ENCODE data around the gene GTPBP6. TPM values are rescaled to one million over a fixed set of nuclear protein-coding genes. Genes with fewer than 3 reads are reported as not detected.
"Not testable (repeated sequence)": the region's sequence is repeated elsewhere in the genome, so short reads cannot be mapped to it uniquely, and the experiment has no call there.

Gene GTPBP6
- total RNA-seq, 1 donor from 2014 or later, result 75.6 TPM

DNA sequence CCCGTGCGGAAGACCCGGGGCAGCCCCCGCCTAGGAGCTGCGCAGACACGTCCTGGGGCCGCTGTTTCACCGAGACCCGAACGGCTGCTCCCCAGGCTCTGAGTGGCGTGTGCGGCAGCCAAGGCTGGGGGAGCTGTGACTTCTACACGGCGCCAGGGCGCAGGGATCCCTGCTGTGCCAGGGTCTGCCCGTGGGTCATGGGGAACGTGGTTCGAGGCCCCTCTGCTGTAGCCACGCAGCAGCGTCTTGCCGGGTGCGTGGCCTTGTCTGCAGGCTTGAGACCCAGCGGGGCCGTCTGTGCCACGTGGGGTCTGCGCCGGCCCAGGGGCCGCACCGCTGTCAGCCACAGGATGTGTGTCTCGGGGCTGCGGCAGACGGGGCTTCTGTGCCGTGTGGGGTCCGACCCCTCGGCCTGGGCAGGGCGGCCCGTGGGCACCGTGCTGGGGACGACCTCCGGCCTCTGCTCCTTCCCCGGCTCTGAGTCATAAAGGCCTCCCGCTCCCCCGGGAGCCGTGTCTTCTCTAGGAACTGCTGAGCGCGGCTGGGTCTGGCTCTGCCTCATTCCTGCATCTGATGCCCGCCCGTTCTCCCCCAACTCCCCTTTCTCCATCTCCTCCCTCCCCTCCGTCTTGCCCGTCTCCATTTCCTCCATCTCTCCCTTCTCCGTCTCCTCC, 12.7 kb upstream of the GTPBP6 start:
- TF ChIP-seq, protein P1, sequence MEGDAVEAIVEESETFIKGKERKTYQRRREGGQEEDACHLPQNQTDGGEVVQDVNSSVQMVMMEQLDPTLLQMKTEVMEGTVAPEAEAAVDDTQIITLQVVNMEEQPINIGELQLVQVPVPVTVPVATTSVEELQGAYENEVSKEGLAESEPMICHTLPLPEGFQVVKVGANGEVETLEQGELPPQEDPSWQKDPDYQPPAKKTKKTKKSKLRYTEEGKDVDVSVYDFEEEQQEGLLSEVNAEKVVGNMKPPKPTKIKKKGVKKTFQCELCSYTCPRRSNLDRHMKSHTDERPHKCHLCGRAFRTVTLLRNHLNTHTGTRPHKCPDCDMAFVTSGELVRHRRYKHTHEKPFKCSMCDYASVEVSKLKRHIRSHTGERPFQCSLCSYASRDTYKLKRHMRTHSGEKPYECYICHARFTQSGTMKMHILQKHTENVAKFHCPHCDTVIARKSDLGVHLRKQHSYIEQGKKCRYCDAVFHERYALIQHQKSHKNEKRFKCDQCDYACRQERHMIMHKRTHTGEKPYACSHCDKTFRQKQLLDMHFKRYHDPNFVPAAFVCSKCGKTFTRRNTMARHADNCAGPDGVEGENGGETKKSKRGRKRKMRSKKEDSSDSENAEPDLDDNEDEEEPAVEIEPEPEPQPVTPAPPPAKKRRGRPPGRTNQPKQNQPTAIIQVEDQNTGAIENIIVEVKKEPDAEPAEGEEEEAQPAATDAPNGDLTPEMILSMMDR (IDR thresholded peaks at IDR 0.05), result no peak
- no peak for DNase-seq
- Mint-ChIP-seq H3K4me1 (peaks cover 4% of the 10 kb centered on the region), H3K36me3 (ENCODE audit: low read depth) (peaks cover 5% of the 10 kb centered on the region), H3K4me3 (no peak overlapping the region), H3K27ac (no peak overlapping the region), H3K9me3 (no peaks in the 10 kb centered on the region), H3K27me3 (no peaks in the 10 kb centered on the region)
- ATAC-seq (ENCODE audit: low read depth), result peak; percentile 49
- POLR2A ChIA-PET, result no interaction called here
- intact Hi-C loops (cut with micrococcal nuclease), result no loop called here
- CTCF ChIA-PET, result no interaction called here

DNA sequence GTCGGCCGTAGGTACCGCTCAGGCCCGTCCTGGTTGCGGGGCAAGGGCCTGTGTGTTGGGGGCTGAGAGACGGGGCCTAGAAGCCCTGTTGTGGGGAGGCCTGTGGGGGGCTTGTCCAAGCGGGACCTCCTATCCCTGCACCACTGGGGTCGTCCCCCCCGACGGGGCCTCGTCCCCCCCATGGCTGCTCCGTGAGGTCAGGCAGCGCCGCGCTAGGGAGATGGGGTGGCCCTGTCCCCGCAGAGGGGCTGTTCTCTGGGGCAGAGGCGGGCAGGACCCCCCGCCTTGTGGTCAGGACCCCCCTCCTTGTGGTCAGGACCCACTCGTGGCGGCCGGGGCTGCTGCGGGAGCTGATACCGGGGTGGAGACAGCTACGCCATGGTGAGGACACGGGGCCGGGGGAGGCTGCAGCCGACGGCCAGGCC, 12.1 kb upstream of the GTPBP6 start:
- H3K27ac Mint-ChIP-seq, result no peak overlapping the region
- DNase-seq, result no peak
- no peaks in the 10 kb centered on the region for H3K27me3 Mint-ChIP-seq
- H3K4me3 Mint-ChIP-seq, result no peak overlapping the region
- H3K9me3 Mint-ChIP-seq, result no peaks in the 10 kb centered on the region
- ChIA-PET POLR2A (no interaction called here), CTCF (no interaction called here)
- H3K4me1 Mint-ChIP-seq, result peaks cover 4% of the 10 kb centered on the region
- peaks cover 3% of the 10 kb centered on the region for H3K36me3 Mint-ChIP-seq (ENCODE audit: low read depth)
- ATAC-seq (ENCODE audit: low read depth), result no peak
- intact Hi-C loops (cut with micrococcal nuclease), result no loop called here
- TF ChIP-seq, protein P1 (IDR thresholded peaks at IDR 0.05), result no peak

DNA sequence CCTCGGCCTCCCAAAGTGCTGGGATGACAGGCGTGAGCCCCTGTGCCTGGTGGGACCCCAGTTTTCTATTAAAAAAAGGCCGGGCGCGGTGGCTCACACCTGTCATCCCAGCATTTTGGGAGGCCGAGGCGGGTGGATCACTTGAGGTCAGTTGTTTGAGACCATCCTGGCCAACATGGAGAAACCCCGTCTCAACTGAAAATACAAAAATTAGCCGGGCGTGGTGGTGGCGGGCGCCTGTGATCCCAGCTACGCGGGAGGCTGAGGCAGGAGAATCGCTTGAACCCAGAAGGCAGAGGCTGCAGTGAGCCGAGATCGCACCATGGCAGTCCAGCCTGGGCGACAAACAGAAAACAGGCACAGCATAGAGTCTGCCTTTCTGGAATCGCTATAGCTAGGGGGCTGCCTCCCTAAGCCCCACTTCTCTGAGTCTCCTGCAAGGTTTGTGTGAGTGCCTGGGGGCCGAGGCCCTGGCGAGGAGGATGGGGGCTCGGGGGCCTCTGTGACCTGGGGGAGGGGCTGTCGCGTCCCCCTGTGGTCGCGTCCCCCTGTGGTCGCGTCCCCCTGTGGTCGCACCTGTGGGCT, 11.6 kb upstream of the GTPBP6 start:
- H3K36me3 Mint-ChIP-seq (ENCODE audit: low read depth); POLR2A ChIA-PET; intact Hi-C loops (cut with micrococcal nuclease); H3K27ac Mint-ChIP-seq; H3K4me3 Mint-ChIP-seq; H3K27me3 Mint-ChIP-seq; H3K9me3 Mint-ChIP-seq; ATAC-seq (ENCODE audit: low read depth); CTCF ChIA-PET; H3K4me1 Mint-ChIP-seq; DNase-seq: not testable (repeated sequence)

DNA sequence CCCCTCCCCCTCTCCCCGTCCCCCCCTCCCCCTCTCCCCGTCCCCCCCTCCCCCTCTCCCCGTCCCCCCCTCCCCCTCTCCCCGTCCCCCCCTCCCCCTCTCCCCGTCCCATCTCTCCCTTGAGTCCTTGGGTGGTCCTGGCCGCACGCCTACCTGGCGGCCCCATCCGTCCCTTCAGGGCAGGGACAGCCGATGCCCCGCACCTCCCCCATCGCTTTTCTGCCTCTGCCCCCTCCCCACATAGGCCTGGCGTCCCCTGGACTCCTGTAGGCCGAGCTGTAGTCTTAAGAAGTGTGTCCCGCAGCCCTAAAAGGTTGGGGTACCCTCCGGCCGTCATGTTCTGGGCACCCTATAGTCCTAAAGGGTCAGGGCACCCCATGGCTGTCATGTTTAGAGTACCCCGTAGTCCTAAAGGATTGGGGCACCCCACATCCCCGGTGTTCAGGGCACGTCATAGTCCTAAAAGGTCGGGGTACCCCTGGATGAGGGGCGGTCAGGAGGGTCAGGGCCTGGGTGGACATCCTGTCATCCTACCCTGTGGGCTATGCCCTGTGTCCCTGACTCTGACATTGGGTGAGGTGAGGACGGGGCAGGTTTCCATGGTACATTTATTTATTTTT, 10.8 kb upstream of the GTPBP6 start:
- Mint-ChIP-seq H3K27me3 (peaks cover 2% of the 10 kb centered on the region), H3K27ac (no peak overlapping the region), H3K4me1 (peaks cover 6% of the 10 kb centered on the region), H3K4me3 (no peak overlapping the region), H3K9me3 (no peaks in the 10 kb centered on the region), H3K36me3 (ENCODE audit: low read depth) (no peaks in the 10 kb centered on the region)
- TF ChIP-seq, protein P1 (IDR thresholded peaks at IDR 0.05), result no peak
- DNase-seq (no peak), ATAC-seq (ENCODE audit: low read depth) (no peak)
- CTCF ChIA-PET, result no interaction called here
- POLR2A ChIA-PET, result no interaction called here
- intact Hi-C loops (cut with micrococcal nuclease), result no loop called here

DNA sequence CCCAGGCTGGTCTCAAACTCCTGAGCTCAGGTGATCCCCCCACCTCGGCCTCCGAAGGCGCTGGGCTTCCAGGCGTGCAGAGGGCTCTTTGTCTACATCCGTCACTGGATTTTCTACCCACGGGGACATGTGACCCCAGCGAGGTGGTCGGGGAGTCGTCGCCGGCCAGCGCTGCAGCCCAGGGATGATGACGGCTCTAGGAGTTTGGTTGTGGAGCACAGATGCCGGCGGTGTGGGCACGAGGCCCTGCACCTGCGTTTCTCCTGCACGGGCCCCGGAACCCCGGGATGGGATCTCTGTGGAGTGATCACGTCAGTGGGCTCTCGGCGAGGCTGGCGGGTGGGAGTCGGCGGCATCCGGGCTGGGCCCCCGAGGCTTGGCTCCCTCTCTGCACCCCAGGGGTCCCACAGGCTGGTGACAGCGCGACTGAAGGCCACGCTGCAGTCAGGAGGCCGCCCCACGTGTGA, 9.1 kb upstream of the GTPBP6 start:
- CTCF ChIA-PET, result no interaction called here
- Mint-ChIP-seq H3K27me3 (peaks cover 2% of the 10 kb centered on the region), H3K27ac (no peak overlapping the region), H3K9me3 (no peaks in the 10 kb centered on the region), H3K4me1 (peaks cover 20% of the 10 kb centered on the region), H3K36me3 (ENCODE audit: low read depth) (no peaks in the 10 kb centered on the region), H3K4me3 (no peak overlapping the region)
- TF ChIP-seq, protein P1 (IDR thresholded peaks at IDR 0.05), result no peak
- ATAC-seq (ENCODE audit: low read depth) (no peak), DNase-seq (no peak)
- POLR2A ChIA-PET, result no interaction called here
- intact Hi-C loops (cut with micrococcal nuclease), result no loop called here

DNA sequence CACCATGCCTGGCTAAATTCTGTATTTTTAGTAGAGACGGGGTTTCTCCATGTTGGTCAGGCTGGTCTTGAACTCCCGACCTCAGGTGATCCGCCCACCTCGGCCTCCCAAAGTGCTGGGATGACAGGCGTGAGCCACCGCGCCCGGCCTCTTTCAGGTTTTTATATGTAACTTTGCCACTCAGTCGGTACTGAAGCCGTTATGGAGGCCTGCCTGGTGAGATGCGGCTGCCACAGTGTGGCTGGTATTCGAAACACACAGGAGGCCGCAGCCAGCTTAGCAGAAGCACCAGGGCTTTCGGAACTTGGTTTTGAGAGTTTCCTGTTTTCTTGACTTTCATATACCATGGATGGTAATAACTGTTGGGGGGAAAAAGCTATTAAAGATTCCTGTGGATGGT, 6.1 kb upstream of the GTPBP6 start:
- intact Hi-C loops (cut with micrococcal nuclease); H3K27ac Mint-ChIP-seq; H3K9me3 Mint-ChIP-seq; CTCF ChIA-PET; H3K27me3 Mint-ChIP-seq; H3K4me3 Mint-ChIP-seq; ATAC-seq (ENCODE audit: low read depth); H3K36me3 Mint-ChIP-seq (ENCODE audit: low read depth); DNase-seq; POLR2A ChIA-PET: not testable (repeated sequence)
- H3K4me1 Mint-ChIP-seq, result peaks cover 29% of the 10 kb centered on the region

Measured in activated B cell treated with CpG ODN at 0.5 μM for 24 hours (primary cell).